ENCODE measurements around the gene OGG1. TPM values are rescaled to one million over a fixed set of nuclear protein-coding genes. Genes with fewer than 3 reads are reported as not detected.

Gene OGG1
- polyA plus RNA-seq, 2 donors, result 7.7 to 9.0 TPM

DNA sequence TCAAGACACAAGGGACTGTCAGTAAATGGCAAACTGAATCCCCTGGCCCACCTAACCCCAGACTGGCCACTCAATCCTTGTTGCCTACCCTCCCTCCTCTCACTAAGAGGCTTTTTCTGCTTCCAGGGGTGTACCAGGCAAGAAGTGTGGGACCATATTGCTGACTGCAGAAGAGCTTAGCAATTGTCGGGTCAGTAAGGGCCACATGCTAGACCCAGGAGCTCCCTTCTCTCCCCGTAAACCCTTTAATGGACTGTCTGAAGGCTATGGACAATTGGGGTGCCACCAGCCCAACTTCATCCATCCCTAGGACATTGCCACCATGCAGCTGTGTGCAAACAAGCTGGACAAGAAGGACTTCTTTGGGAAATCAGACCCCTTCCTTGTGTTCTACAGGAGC, 37.3 kb upstream of the OGG1 start:
- Histone ChIP-seq H3K27me3 (ENCODE audit: control insufficient read depth in 1 of 2, insufficient read depth in 2 of 2, low read length in 2 of 2) (no peaks in the 10 kb centered on the region), H3K9me3 (ENCODE audit: control insufficient read depth in 2 of 2, insufficient read depth in 1 of 2, low read depth in 1 of 2, low read length in 1 of 2) (no peaks in the 10 kb centered on the region), H3K36me3 (ENCODE audit: control insufficient read depth in 2 of 2, insufficient read depth in 2 of 2, low read length in 1 of 2) (no peaks in the 10 kb centered on the region), H3K4me3 (ENCODE audit: low read depth in 1 of 2, low read length in 2 of 2) (no peak overlapping the region), H3K27ac (ENCODE audit: low read depth in 2 of 2, low read length in 1 of 2) (no peak overlapping the region), H3K4me1 (ENCODE audit: control insufficient read depth in 2 of 2, insufficient read depth in 2 of 2, low read length in 1 of 2) (no peaks in the 10 kb centered on the region)
- 71 to 93% methylated on average over 2 of the region's 2 CpGs for WGBS, 2 donors

GRCh38 chr3:9713142-9713541, 36.6 kb upstream of the OGG1 start:
- 86 to 87% methylated on average over 4 of the region's 4 CpGs for WGBS, 2 donors
- H3K4me1 ChIP-seq (ENCODE audit: control insufficient read depth in 2 of 2, insufficient read depth in 2 of 2, low read length in 1 of 2), result no peaks in the 10 kb centered on the region
- H3K27me3 ChIP-seq (ENCODE audit: control insufficient read depth in 1 of 2, insufficient read depth in 2 of 2, low read length in 2 of 2), result no peaks in the 10 kb centered on the region
- no peak overlapping the region for H3K27ac ChIP-seq (ENCODE audit: low read depth in 2 of 2, low read length in 1 of 2)
- no peak overlapping the region for H3K4me3 ChIP-seq (ENCODE audit: low read depth in 1 of 2, low read length in 2 of 2)
- H3K9me3 ChIP-seq (ENCODE audit: control insufficient read depth in 2 of 2, insufficient read depth in 1 of 2, low read depth in 1 of 2, low read length in 1 of 2), result no peaks in the 10 kb centered on the region
- no peaks in the 10 kb centered on the region for H3K36me3 ChIP-seq (ENCODE audit: control insufficient read depth in 2 of 2, insufficient read depth in 2 of 2, low read length in 1 of 2)

DNA sequence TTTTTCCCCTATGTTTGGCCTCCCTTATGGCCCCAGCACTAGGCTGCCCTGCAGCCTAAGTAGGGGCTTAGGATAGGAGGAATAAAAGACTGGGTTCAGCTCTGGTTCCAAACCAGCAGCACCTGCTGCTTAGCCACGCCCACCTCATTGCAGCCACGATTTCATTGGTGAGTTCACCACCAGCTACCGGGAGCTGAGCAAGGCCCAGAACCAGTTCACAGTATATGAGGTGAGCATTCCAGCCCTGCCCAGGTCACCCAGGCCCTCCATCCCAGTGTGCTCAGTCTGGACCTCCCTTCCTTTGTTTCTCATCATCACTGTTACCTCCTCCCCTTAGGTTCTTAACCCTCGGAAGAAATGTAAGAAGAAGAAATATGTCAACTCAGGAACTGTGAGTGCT, 34.6 kb upstream of the OGG1 start:
- H3K4me1 ChIP-seq (ENCODE audit: control insufficient read depth in 2 of 2, insufficient read depth in 2 of 2, low read length in 1 of 2), result no peaks in the 10 kb centered on the region
- no peaks in the 10 kb centered on the region for H3K36me3 ChIP-seq (ENCODE audit: control insufficient read depth in 2 of 2, insufficient read depth in 2 of 2, low read length in 1 of 2)
- no peaks in the 10 kb centered on the region for H3K9me3 ChIP-seq (ENCODE audit: control insufficient read depth in 2 of 2, insufficient read depth in 1 of 2, low read depth in 1 of 2, low read length in 1 of 2)
- no peak overlapping the region for H3K4me3 ChIP-seq (ENCODE audit: low read depth in 1 of 2, low read length in 2 of 2)
- no peaks in the 10 kb centered on the region for H3K27me3 ChIP-seq (ENCODE audit: control insufficient read depth in 1 of 2, insufficient read depth in 2 of 2, low read length in 2 of 2)
- WGBS, 2 donors, result 22 to 23% methylated on average over 4 of the region's 4 CpGs
- no peak overlapping the region for H3K27ac ChIP-seq (ENCODE audit: low read depth in 2 of 2, low read length in 1 of 2)

DNA sequence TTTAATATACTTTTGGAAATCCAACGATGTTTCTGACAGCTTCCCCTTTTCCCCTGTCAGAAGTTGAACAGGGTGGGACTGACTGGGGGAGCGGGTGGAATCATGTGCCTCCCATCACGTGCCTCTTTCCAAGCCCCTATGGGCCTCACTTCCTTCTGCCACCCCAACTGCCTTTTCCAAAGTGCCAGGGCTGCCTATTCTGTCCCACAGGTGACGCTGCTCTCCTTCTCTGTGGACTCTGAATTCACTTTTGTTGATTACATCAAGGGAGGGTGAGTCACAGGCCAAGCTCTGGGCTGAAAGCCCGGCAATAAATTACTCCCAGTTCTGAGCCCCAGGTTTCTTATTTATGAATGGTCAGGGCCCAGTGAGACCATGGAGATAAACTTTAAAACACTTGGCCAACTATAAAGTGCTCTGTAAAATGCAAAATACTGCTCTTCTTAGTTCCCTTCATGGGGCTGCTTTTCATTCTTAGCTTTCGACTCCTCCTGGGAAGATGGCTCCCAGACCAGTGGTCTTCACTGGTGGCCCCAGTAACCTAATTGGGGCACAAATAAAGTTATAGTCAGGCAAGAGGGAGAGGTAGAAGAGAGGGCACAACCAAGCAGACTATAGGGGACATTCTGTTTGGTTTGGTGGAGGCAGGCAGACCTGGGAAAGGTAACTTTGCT, 33.9 kb upstream of the OGG1 start:
- Histone ChIP-seq H3K27ac (ENCODE audit: low read depth in 2 of 2, low read length in 1 of 2) (no peak overlapping the region), H3K9me3 (ENCODE audit: control insufficient read depth in 2 of 2, insufficient read depth in 1 of 2, low read depth in 1 of 2, low read length in 1 of 2) (no peaks in the 10 kb centered on the region), H3K36me3 (ENCODE audit: control insufficient read depth in 2 of 2, insufficient read depth in 2 of 2, low read length in 1 of 2) (no peaks in the 10 kb centered on the region), H3K4me1 (ENCODE audit: control insufficient read depth in 2 of 2, insufficient read depth in 2 of 2, low read length in 1 of 2) (no peaks in the 10 kb centered on the region), H3K27me3 (ENCODE audit: control insufficient read depth in 1 of 2, insufficient read depth in 2 of 2, low read length in 2 of 2) (no peaks in the 10 kb centered on the region), H3K4me3 (ENCODE audit: low read depth in 1 of 2, low read length in 2 of 2) (no peak overlapping the region)
- WGBS, 2 donors, result 28 to 34% methylated on average over 6 of the region's 6 CpGs

GRCh38 chr3:9716801-9717555, 32.8 kb upstream of the OGG1 start:
- no peak overlapping the region for H3K27ac ChIP-seq (ENCODE audit: low read depth in 2 of 2, low read length in 1 of 2)
- no peaks in the 10 kb centered on the region for H3K4me1 ChIP-seq (ENCODE audit: control insufficient read depth in 2 of 2, insufficient read depth in 2 of 2, low read length in 1 of 2)
- H3K9me3 ChIP-seq (ENCODE audit: control insufficient read depth in 2 of 2, insufficient read depth in 1 of 2, low read depth in 1 of 2, low read length in 1 of 2), result no peaks in the 10 kb centered on the region
- WGBS, 2 donors, result 82 to 83% methylated on average over 5 of the region's 5 CpGs
- H3K27me3 ChIP-seq (ENCODE audit: control insufficient read depth in 1 of 2, insufficient read depth in 2 of 2, low read length in 2 of 2), result no peaks in the 10 kb centered on the region
- no peak overlapping the region for H3K4me3 ChIP-seq (ENCODE audit: low read depth in 1 of 2, low read length in 2 of 2)
- H3K36me3 ChIP-seq (ENCODE audit: control insufficient read depth in 2 of 2, insufficient read depth in 2 of 2, low read length in 1 of 2), result no peaks in the 10 kb centered on the region

- WGBS, 2 donors, result 91 to 94% methylated on average over 1 of the region's 1 CpG
- no peak overlapping the region for H3K27ac ChIP-seq (ENCODE audit: low read depth in 2 of 2, low read length in 1 of 2)
- H3K36me3 ChIP-seq (ENCODE audit: control insufficient read depth in 2 of 2, insufficient read depth in 2 of 2, low read length in 1 of 2), result no peaks in the 10 kb centered on the region
- H3K4me3 ChIP-seq (ENCODE audit: low read depth in 1 of 2, low read length in 2 of 2), result no peak overlapping the region
- no peaks in the 10 kb centered on the region for H3K27me3 ChIP-seq (ENCODE audit: control insufficient read depth in 1 of 2, insufficient read depth in 2 of 2, low read length in 2 of 2)
- H3K4me1 ChIP-seq (ENCODE audit: control insufficient read depth in 2 of 2, insufficient read depth in 2 of 2, low read length in 1 of 2), result no peaks in the 10 kb centered on the region
- no peaks in the 10 kb centered on the region for H3K9me3 ChIP-seq (ENCODE audit: control insufficient read depth in 2 of 2, insufficient read depth in 1 of 2, low read depth in 1 of 2, low read length in 1 of 2)
Observed at GRCh38 chr3:9717563-9717962, 32.2 kb upstream of the OGG1 start.

GRCh38 chr3:9718118-9718517, 31.6 kb upstream of the OGG1 start:
- Histone ChIP-seq H3K4me1 (ENCODE audit: control insufficient read depth in 2 of 2, insufficient read depth in 2 of 2, low read length in 1 of 2) (no peaks in the 10 kb centered on the region), H3K27me3 (ENCODE audit: control insufficient read depth in 1 of 2, insufficient read depth in 2 of 2, low read length in 2 of 2) (no peaks in the 10 kb centered on the region), H3K4me3 (ENCODE audit: low read depth in 1 of 2, low read length in 2 of 2) (no peak overlapping the region), H3K9me3 (ENCODE audit: control insufficient read depth in 2 of 2, insufficient read depth in 1 of 2, low read depth in 1 of 2, low read length in 1 of 2) (no peaks in the 10 kb centered on the region), H3K27ac (ENCODE audit: low read depth in 2 of 2, low read length in 1 of 2) (no peak overlapping the region), H3K36me3 (ENCODE audit: control insufficient read depth in 2 of 2, insufficient read depth in 2 of 2, low read length in 1 of 2) (no peaks in the 10 kb centered on the region)
- WGBS, 2 donors, result 70 to 74% methylated on average over 4 of the region's 4 CpGs

GRCh38 chr3:9721015-9721699, 28.6 kb upstream of the OGG1 start:
- H3K4me1 ChIP-seq (ENCODE audit: control insufficient read depth in 2 of 2, insufficient read depth in 2 of 2, low read length in 1 of 2), result no peaks in the 10 kb centered on the region
- no peak overlapping the region for H3K27ac ChIP-seq (ENCODE audit: low read depth in 2 of 2, low read length in 1 of 2)
- no peak overlapping the region for H3K4me3 ChIP-seq (ENCODE audit: low read depth in 1 of 2, low read length in 2 of 2)
- no peaks in the 10 kb centered on the region for H3K9me3 ChIP-seq (ENCODE audit: control insufficient read depth in 2 of 2, insufficient read depth in 1 of 2, low read depth in 1 of 2, low read length in 1 of 2)
- no peaks in the 10 kb centered on the region for H3K27me3 ChIP-seq (ENCODE audit: control insufficient read depth in 1 of 2, insufficient read depth in 2 of 2, low read length in 2 of 2)
- no peaks in the 10 kb centered on the region for H3K36me3 ChIP-seq (ENCODE audit: control insufficient read depth in 2 of 2, insufficient read depth in 2 of 2, low read length in 1 of 2)
- WGBS, 2 donors, result 39 to 52% methylated on average over 7 of the region's 7 CpGs

DNA sequence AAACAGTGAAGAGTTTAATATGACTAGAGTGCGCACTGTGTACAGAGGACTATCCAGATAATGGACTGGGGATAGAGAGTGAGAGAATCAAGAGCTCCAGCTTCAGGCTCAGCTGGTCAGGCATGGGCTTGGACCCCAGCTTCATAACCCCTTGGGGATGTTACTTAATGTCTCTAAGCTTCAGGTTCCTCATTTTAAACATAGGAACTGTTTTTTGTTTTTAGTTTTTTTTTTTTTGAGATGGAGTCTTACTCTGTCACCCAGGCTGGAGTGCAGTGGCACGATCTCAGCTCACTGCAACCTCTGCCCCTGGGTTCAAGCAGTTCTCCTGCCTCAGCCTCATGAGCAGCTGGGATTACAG, 28.1 kb upstream of the OGG1 start:
- no peak overlapping the region for H3K27ac ChIP-seq (ENCODE audit: low read depth in 2 of 2, low read length in 1 of 2)
- H3K4me1 ChIP-seq (ENCODE audit: control insufficient read depth in 2 of 2, insufficient read depth in 2 of 2, low read length in 1 of 2), result no peaks in the 10 kb centered on the region
- no peaks in the 10 kb centered on the region for H3K36me3 ChIP-seq (ENCODE audit: control insufficient read depth in 2 of 2, insufficient read depth in 2 of 2, low read length in 1 of 2)
- H3K4me3 ChIP-seq (ENCODE audit: low read depth in 1 of 2, low read length in 2 of 2), result no peak overlapping the region
- no peaks in the 10 kb centered on the region for H3K9me3 ChIP-seq (ENCODE audit: control insufficient read depth in 2 of 2, insufficient read depth in 1 of 2, low read depth in 1 of 2, low read length in 1 of 2)
- H3K27me3 ChIP-seq (ENCODE audit: control insufficient read depth in 1 of 2, insufficient read depth in 2 of 2, low read length in 2 of 2), result no peaks in the 10 kb centered on the region
- WGBS, 2 donors, result 67 to 88% methylated on average over 2 of the region's 2 CpGs
